K562 (cell line): ENCODE measurements around the gene RYR1. TPM values are rescaled to one million over a fixed set of nuclear protein-coding genes. Genes with fewer than 3 reads are reported as not detected.
A peak's percentile ranks its signal among the peaks of the same experiment; 100 is the strongest.

Source experiments
- ATAC-seq: fragments of 200-7000 bp; cut with Tn5 transposase; 3 replicates; pipeline ENCODE4 v1.9.1; 2020; ENCODE audit warnings: moderate library complexity
- BruUV-seq: library from RNA; stranded (reverse); fragments of 400-500 nt; replicated peaks from 2 replicates; lab custom pipeline; 2021; lab: Mats Ljungman, UMichigan
- CTCF ChIA-PET: fragments of 300-600 bp; formaldehyde crosslinking; extraction: SDS; loops from one replicate; lab custom pipeline; 2021; ENCODE audit warnings: low intra/inter-chr PET ratio; lab: Yijun Ruan, JAX
- POLR2A ChIA-PET: fragments of 300-600, 350-650 bp; sonication (Branson Sonifier 250); formaldehyde crosslinking; extraction: SDS; loops from one replicate; lab custom pipeline; 2021; ENCODE audit warnings: antibody characterized with exemption, inconsistent platforms; lab: Yijun Ruan, JAX
- DNase-seq, 4 experiments: peaks; one replicate each; pipeline versions ENCODE4 v3.0.0 to v3.0.0-alpha.2; 2011 to 2018; ENCODE audit warnings: low spot score in 3 of 4, mixed read lengths in 3 of 4; ENCODE audit errors: extremely low read depth in 1 of 4
- FAIRE-seq: peaks from 2 replicates; lab custom pipeline; 2011; peaks lifted over from hg19 to GRCh38; lab: Jason Lieb, UNC
- H2AFZ ChIP-seq: 2 replicates; pipeline ENCODE4 v1.6.0; 2011; ENCODE audit warnings: low read depth, low read length, control low read depth, inconsistent platforms
- H3K27ac ChIP-seq: fragments of 200-600 bp; 3 replicates; pipeline ENCODE4 v1.8.0; 2011; ENCODE audit warnings: low read depth, mild to moderate bottlenecking, control low read depth, inconsistent platforms, low read length, moderate library complexity, mixed read lengths; ENCODE audit errors: extremely low read depth
- H3K27me3 ChIP-seq, 2 experiments: fragments of 300-600 bp in 1 of 2; 2 replicates in 1 of 2; 3 replicates in 1 of 2; pipeline versions ENCODE4 v1.6.0 to v1.8.0; 2011; ENCODE audit warnings: inconsistent platforms in 2 of 2, low read length in 2 of 2, mild to moderate bottlenecking in 1 of 2, mixed read lengths in 1 of 2, moderate library complexity in 1 of 2; ENCODE audit not compliant: control insufficient read depth in 2 of 2, insufficient read depth in 2 of 2
- H3K36me3 ChIP-seq: fragments of 300-600 bp; 3 replicates; pipeline ENCODE4 v1.8.0; 2011; ENCODE audit warnings: mild to moderate bottlenecking, low read length, inconsistent platforms; ENCODE audit not compliant: control insufficient read depth, insufficient read depth
- H3K4me1 ChIP-seq, 2 experiments: fragments of 200-600 bp in 1 of 2; replicated peaks in 1 of 2; 2 replicates in 1 of 2; 3 replicates in 1 of 2; pipeline versions ENCODE4 v1.5.1 to v1.8.0; 2011; ENCODE audit warnings: inconsistent platforms in 2 of 2, low read length in 2 of 2, mild to moderate bottlenecking in 1 of 2, mixed read lengths in 1 of 2, moderate library complexity in 1 of 2; ENCODE audit not compliant: control insufficient read depth in 2 of 2, insufficient read depth in 2 of 2
- H3K4me2 ChIP-seq: 2 replicates; pipeline ENCODE4 v1.6.1; 2011; ENCODE audit warnings: low read length, control low read depth, inconsistent platforms, mixed read lengths; ENCODE audit not compliant: insufficient read depth
- H3K4me3 ChIP-seq: fragments of 200-600 bp; sonication (generic), shearing (Covaris generic); 2 replicates; pipeline ENCODE4 v1.5.1; 2016; ENCODE audit warnings: control low read depth, inconsistent platforms
- H3K79me2 ChIP-seq: fragments of 200-600 bp; 3 replicates; pipeline ENCODE4 v1.8.0; 2011; ENCODE audit warnings: low read length, inconsistent platforms; ENCODE audit not compliant: control insufficient read depth, insufficient read depth
- H3K9ac ChIP-seq, 2 experiments: 2 replicates each; pipeline versions ENCODE4 v1.6.0 to v1.6.1; 2011; ENCODE audit warnings: low read depth in 2 of 2, low read length in 2 of 2, control low read depth in 1 of 2, inconsistent platforms in 1 of 2, mild to moderate bottlenecking in 1 of 2, mixed read lengths in 1 of 2; ENCODE audit not compliant: insufficient read depth in 1 of 2
- H3K9me1 ChIP-seq: one replicate; pipeline ENCODE4 v1.6.0; 2011; ENCODE audit warnings: inconsistent platforms, mild to moderate bottlenecking, low read length, moderate library complexity; ENCODE audit not compliant: control insufficient read depth, insufficient read depth
- H3K9me3 ChIP-seq: replicated peaks from 2 replicates; pipeline ENCODE4 v1.5.1; 2011; ENCODE audit warnings: low read depth, low read length, inconsistent platforms; ENCODE audit not compliant: control insufficient read depth, insufficient read depth
- H4K20me1 ChIP-seq: replicated peaks from 2 replicates; pipeline ENCODE4 v1.6.1; 2011; ENCODE audit warnings: low read length, inconsistent platforms, mixed read lengths; ENCODE audit not compliant: control insufficient read depth, insufficient read depth
- CREBBP ChIP-seq: IDR thresholded peaks from one replicate; pipeline ENCODE4 v1.6.1; 2012; ENCODE audit warnings: low read depth, mild to moderate bottlenecking, control low read depth, inconsistent platforms, low read length
- HMG20A ChIP-seq: fragments of 450-650 bp; formaldehyde crosslinking; conservative IDR thresholded peaks from 2 replicates; pipeline ENCODE4 v1.4.0; 2020; ENCODE audit warnings: mild to moderate bottlenecking, mixed read lengths
- HNRNPH1 ChIP-seq: fragments of 200-400 bp; formaldehyde crosslinking; optimal IDR thresholded peaks from 2 replicates; pipeline ENCODE3; 2017; ENCODE audit warnings: low read depth, mild to moderate bottlenecking, low read length, moderate library complexity
- NFATC3 ChIP-seq: fragments of 450-650 bp; IDR thresholded peaks from 2 replicates; pipeline ENCODE4 v1.6.1; 2017; ENCODE audit warnings: mild to moderate bottlenecking
- PHF8 ChIP-seq: fragments of 200-600 bp; sonication (generic); IDR thresholded peaks from 2 replicates; pipeline ENCODE4 v1.6.1; 2012; ENCODE audit warnings: mixed run types, mild to moderate bottlenecking, inconsistent platforms, low read length, moderate library complexity, borderline replicate concordance
- RBM22 ChIP-seq: fragments of 200-400 bp; formaldehyde crosslinking; IDR thresholded peaks from 2 replicates; pipeline ENCODE4 v1.6.1; 2018; ENCODE audit warnings: low read length, low read depth; ENCODE audit not compliant: poor library complexity, severe bottlenecking
- SETDB1 ChIP-seq: IDR thresholded peaks from one replicate; pipeline ENCODE4 v1.6.1; 2012; ENCODE audit warnings: low read length, control low read depth, inconsistent platforms
- SP2 ChIP-seq: IDR thresholded peaks from 2 replicates; pipeline ENCODE4 v1.6.1; 2011; ENCODE audit warnings: mild to moderate bottlenecking, low read depth, low read length, moderate library complexity; ENCODE audit not compliant: poor library complexity, severe bottlenecking; ENCODE audit errors: extremely low read depth
- UBTF ChIP-seq, 2 experiments: IDR thresholded peaks; 2 replicates each; pipeline ENCODE4 v1.6.1; 2012; ENCODE audit warnings: improper control_type of control experiment in 2 of 2, low read depth in 2 of 2, low read length in 2 of 2, borderline replicate concordance in 1 of 2
- ZNF217 ChIP-seq: sonication (generic); formaldehyde crosslinking; IDR thresholded peaks from 2 replicates; pipeline ENCODE4 v1.8.0; 2022; ENCODE audit warnings: mild to moderate bottlenecking, missing genetic modification reagents
- WGBS: fragments of 100-300 bp; shearing (Covaris generic); methylation state at CpG from one replicate; pipeline ENCODE4 v1.1.6; 2016; ENCODE audit warnings: low coverage, mixed read lengths; ENCODE audit not compliant: insufficient coverage; ENCODE audit errors: missing lambda C conversion rate; 5-methylcytosine and 5-hydroxymethylcytosine counted together
- in situ Hi-C: fragments of 300-500 bp; cut with MboI; formaldehyde crosslinking; loops from 4 replicates; pipeline ENCODE4 v1.15.0; 2018; ENCODE audit warnings: inconsistent platforms, mixed read lengths
- intact Hi-C: fragments of 100-400 bp; cut with micrococcal nuclease; formaldehyde crosslinking; loops from 2 replicates; pipeline ENCODE4 v1.14.2; 2022
- polyA plus RNA-seq, 8 experiments: library from polyadenylated mRNA; depleted of rRNA in 4 of 8; stranded (reverse) in 5 of 8; unstranded in 3 of 8; fragments of >200 nt; fragmentation: Nextera tagmentation in 2 of 8; fragmentation: Illumina TruSeq in 1 of 8; extraction: Ambion mirVana in 2 of 8; extraction: Trizol in 1 of 8; gene quantifications; 2 replicates each; pipeline versions ENCODE4 v1.2.1 to v1.2.3, GENCODE V29; 2011 to 2014; ENCODE audit warnings: inconsistent platforms in 1 of 8, missing spikeins in 1 of 8
- total RNA-seq, 7 experiments: library from RNA; depleted of rRNA in 6 of 7; stranded (reverse); fragments of >200 nt in 6 of 7; fragmentation: Illumina TruSeq in 2 of 7; extraction: Trizol in 2 of 7; gene quantifications; 2 replicates each; pipeline versions ENCODE4 v1.2.1 to v1.2.3, GENCODE V29; 2011 to 2021; ENCODE audit warnings: low replicate concordance in 1 of 7

Gene RYR1
- total and polyA plus RNA-seq, 9 of the 15 experiments (the other 6 are each of a cell fraction or from before 2014, with no cell fraction given): 0.11 to 7.4 (median 3.7) TPM

GRCh38 chr19:38528931-38529330, 95.4 kb downstream of the RYR1 start:
- BruUV-seq: no TSS peak
- Histone ChIP-seq H3K9me1 (peaks cover 3% of the 10 kb centered on the region), H3K27me3 (no peaks in the 10 kb centered on the region), H3K9ac (peak overlapping the region in 1 of 2 experiments; percentile 35; a peak in 1 of 4 replicates), H4K20me1 (no peaks in the 10 kb centered on the region), H3K4me3 (no peak overlapping the region), H3K79me2 (no peaks in the 10 kb centered on the region), H2AFZ (no peak overlapping the region), H3K4me2 (no peak overlapping the region)
- ChIA-PET CTCF (no interaction called here), POLR2A (interaction anchor here (0.6 kb wide), 1 partner anchor 809 kb away, joined by 3 read pairs; no protein-coding TSS in a partner anchor)
- FAIRE-seq: no peak
- intact Hi-C loops: no loop called here
- 68% methylated on average over 6 of the region's 6 CpGs for WGBS
- TF ChIP-seq SP2 (no peak), UBTF (IDR thresholded peaks at IDR 0.05; ENCODE audit: borderline replicate concordance in 1 of 2, low read depth in 2 of 2, low read length in 2 of 2) (no peak), HMG20A (no peak), CREBBP (no peak), RBM22 (no peak), NFATC3 (no peak), ZNF217 (CRISPR knock-in tag) (no peak), HNRNPH1 (no peak), SETDB1 (no peak), PHF8 (no peak)
- TF ChIP-seq, all 486 proteins: peak for 0
- in situ Hi-C loops: loop anchor here (10.0 kb wide), 1 partner anchor 396 kb away; no protein-coding TSS in a partner anchor
- DNase-seq: no peak
- ATAC-seq: no peak
- Histone ChIP-seq H3K9me3 (no peaks in the 10 kb centered on the region), H3K36me3 (no peaks in the 10 kb centered on the region), H3K27ac (no peak overlapping the region), H3K4me1 (peaks cover 5 to 22% of the 10 kb centered on the region in 2 experiments; a peak in 4 of 5 replicates)
